ENCODE data around the gene ZNF691.
"Not testable (repeated sequence)": the region's sequence is repeated elsewhere in the genome, so short reads cannot be mapped to it uniquely, and the experiment has no call there.

The ZNF691 gene

DNA sequence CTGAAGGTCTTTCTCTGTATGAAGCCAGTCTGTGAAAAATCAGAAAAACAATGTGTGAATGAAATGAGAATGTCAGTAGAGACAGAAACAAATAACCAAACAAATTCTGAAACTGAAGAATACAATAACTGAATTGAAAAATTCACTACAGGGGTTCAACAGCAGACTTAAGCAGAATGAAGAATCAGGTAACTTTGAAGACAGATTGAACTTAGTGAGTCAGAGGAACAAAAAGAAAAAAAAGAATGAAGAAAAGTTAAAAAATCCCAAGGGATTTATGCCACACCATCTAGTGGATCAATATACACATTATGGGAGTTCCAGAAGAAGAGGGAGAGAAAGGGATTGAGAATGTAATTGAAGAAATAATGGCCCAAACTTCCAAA, 14.6 kb downstream of the ZNF691 start:
- Histone ChIP-seq H3K4me1 (ENCODE audit: control insufficient read depth, insufficient read depth, low read length, poor library complexity, severe bottlenecking) (no peaks in the 10 kb centered on the region), H3K4me3 (ENCODE audit: extremely low read depth, insufficient read depth, low read length, poor library complexity, severe bottlenecking) (no peak overlapping the region), H3K36me3 (ENCODE audit: control insufficient read depth, insufficient read depth, low read length) (no peaks in the 10 kb centered on the region), H3K27ac (ENCODE audit: low read depth, low read length, severe bottlenecking) (no peak overlapping the region), H3K9me3 (ENCODE audit: control insufficient read depth, low read length) (peaks cover 22% of the 10 kb centered on the region)

DNA sequence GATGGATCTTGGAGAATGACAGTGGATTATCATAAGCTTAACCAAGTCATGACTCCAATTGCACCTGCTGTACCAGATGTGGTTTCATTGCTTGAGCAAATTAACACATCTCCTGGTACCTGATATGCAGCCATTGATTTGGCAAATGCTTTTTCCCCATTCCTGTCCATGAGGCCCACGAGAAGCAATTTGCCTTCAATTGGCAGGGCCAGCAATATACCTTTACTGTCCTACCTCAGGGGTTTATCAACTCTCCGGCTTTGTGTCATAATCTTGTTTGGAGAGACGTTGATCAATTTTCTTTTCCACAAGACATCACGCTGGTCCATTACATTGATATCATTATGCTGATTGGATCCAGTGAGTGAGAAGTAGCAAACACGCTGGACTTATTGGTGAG, 20.1 kb downstream of the ZNF691 start:
- H3K4me3 ChIP-seq (ENCODE audit: extremely low read depth, insufficient read depth, low read length, poor library complexity, severe bottlenecking), result no peak overlapping the region
- 74 to 77% methylated on average over 3 of the region's 5 CpGs for WGBS, 2 experiments (ENCODE audit: insufficient coverage in 2 of 2)
- H3K4me1 ChIP-seq (ENCODE audit: control insufficient read depth, insufficient read depth, low read length, poor library complexity, severe bottlenecking), result no peaks in the 10 kb centered on the region
- no peak overlapping the region for H3K27ac ChIP-seq (ENCODE audit: low read depth, low read length, severe bottlenecking)
- no peaks in the 10 kb centered on the region for H3K36me3 ChIP-seq (ENCODE audit: control insufficient read depth, insufficient read depth, low read length)
- H3K9me3 ChIP-seq (ENCODE audit: control insufficient read depth, low read length), result no peaks in the 10 kb centered on the region

DNA sequence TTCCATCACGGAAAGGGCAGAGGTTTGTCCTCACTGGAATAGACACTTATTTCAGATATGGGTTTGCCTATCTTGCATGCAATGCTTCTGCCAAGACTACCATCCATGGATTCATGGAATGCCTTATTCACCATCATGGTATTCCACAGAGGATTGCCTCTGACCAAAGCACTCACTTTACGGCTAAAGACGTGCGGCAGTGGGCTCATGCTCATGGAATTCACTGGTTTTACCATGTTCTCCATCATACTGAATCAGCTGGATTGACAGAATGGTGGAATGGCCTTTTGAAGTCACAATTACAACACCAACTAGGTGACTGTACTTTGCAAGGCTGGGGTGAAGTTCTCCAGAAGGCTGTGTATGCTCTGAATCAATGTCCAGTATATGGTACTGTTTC, 22.1 kb downstream of the ZNF691 start:
- not testable (repeated sequence) for H3K9me3 ChIP-seq (ENCODE audit: control insufficient read depth, low read length); H3K27ac ChIP-seq (ENCODE audit: low read depth, low read length, severe bottlenecking); H3K36me3 ChIP-seq (ENCODE audit: control insufficient read depth, insufficient read depth, low read length); H3K4me3 ChIP-seq (ENCODE audit: extremely low read depth, insufficient read depth, low read length, poor library complexity, severe bottlenecking); H3K4me1 ChIP-seq (ENCODE audit: control insufficient read depth, insufficient read depth, low read length, poor library complexity, severe bottlenecking)
- 79 to 86% methylated on average over 3 of the region's 4 CpGs for WGBS, 2 experiments (ENCODE audit: insufficient coverage in 2 of 2)

DNA sequence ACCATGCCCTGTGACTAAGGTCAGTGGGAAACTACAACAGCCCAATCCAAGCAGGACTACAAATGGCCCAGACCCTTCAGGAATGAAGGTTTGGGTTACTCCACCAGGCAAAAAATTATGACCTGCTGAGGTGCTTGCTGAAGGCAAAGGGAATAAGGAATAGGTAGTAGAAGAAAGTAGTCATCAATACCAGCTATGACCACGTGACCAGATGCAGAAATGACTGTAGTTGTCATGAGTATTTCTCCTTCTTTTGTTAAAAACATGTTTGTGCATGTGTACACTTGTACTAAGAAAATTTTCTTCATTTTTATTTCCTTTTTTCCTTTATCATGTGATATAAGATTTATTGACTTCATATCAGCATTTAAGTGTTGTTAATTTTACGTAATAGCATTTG, 22.8 kb downstream of the ZNF691 start:
- H3K27ac ChIP-seq (ENCODE audit: low read depth, low read length, severe bottlenecking); H3K4me1 ChIP-seq (ENCODE audit: control insufficient read depth, insufficient read depth, low read length, poor library complexity, severe bottlenecking); H3K4me3 ChIP-seq (ENCODE audit: extremely low read depth, insufficient read depth, low read length, poor library complexity, severe bottlenecking); H3K9me3 ChIP-seq (ENCODE audit: control insufficient read depth, low read length); H3K36me3 ChIP-seq (ENCODE audit: control insufficient read depth, insufficient read depth, low read length): not testable (repeated sequence)
- WGBS, 2 experiments (ENCODE audit: insufficient coverage in 2 of 2), result 82% methylated on average over 1 of the region's 2 CpGs; no CpG with 5 or more reads in 1 of the 2 experiments

DNA sequence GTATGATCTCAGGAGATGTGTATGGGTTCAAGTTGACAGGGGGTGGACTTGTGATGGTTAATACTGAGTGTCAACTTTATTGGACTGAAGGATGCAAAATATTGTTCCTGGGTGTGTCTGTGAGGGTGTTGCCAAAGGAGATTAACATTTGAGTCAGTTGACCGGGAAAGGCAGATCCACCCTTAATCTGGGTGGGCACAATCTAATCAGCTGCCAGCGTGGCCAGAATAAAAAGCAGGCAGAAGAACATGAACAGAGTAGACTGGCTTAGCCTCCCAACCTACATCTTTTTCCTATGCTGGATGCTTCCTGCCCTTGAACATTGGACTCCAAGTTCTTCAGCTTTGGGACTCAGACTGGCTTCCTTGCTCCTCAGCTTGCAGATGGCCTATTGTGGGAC, 23.3 kb downstream of the ZNF691 start:
- not testable (repeated sequence) for H3K27ac ChIP-seq (ENCODE audit: low read depth, low read length, severe bottlenecking); H3K9me3 ChIP-seq (ENCODE audit: control insufficient read depth, low read length); H3K4me3 ChIP-seq (ENCODE audit: extremely low read depth, insufficient read depth, low read length, poor library complexity, severe bottlenecking); H3K36me3 ChIP-seq (ENCODE audit: control insufficient read depth, insufficient read depth, low read length); H3K4me1 ChIP-seq (ENCODE audit: control insufficient read depth, insufficient read depth, low read length, poor library complexity, severe bottlenecking)
- 90% methylated on average over 2 of the region's 2 CpGs; no CpG with 5 or more reads in 1 of the 2 experiments for WGBS, 2 experiments (ENCODE audit: insufficient coverage in 2 of 2)

DNA sequence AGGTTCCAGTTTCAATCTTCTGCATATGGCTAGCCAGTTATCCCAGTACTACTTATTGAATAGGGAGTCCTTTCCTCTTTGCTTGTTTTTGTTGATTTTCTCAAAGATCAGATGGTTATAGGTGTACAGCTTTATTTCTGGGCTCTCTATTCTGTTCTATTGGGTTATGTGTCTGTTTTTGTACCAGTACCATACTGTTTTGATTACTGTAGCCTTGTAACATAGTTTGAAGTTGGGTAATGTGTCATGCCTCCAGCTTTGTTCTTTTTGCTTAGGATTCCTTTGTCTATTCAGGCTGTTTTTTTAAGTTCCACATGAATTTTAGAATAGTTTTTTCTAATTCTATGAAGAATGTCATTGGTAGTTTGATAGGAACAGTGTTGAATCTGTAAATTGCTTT, 26.7 kb downstream of the ZNF691 start:
- H3K4me1 ChIP-seq (ENCODE audit: control insufficient read depth, insufficient read depth, low read length, poor library complexity, severe bottlenecking); H3K27ac ChIP-seq (ENCODE audit: low read depth, low read length, severe bottlenecking); H3K4me3 ChIP-seq (ENCODE audit: extremely low read depth, insufficient read depth, low read length, poor library complexity, severe bottlenecking); H3K9me3 ChIP-seq (ENCODE audit: control insufficient read depth, low read length); H3K36me3 ChIP-seq (ENCODE audit: control insufficient read depth, insufficient read depth, low read length): not testable (repeated sequence)

DNA sequence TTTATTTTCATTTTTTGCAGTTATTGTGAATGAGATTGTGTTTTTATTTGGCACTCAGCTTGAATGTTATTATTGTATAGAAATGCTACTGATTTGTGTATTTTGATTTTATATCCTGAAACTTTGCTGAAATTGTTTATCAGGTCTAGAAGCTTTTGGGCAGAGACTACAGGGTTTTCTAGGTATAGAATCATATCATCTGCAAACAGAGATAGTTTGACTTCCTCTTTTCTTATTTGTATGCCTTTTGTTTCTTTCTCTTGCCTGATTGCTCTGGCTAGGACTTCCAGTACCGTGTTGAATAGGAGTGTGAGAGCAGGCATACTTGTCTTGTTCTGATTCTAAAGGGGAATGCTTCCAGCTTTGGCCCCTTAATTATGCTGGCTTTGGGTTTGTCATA, 27.3 kb downstream of the ZNF691 start:
- H3K36me3 ChIP-seq (ENCODE audit: control insufficient read depth, insufficient read depth, low read length), result no peaks in the 10 kb centered on the region
- no peak overlapping the region for H3K27ac ChIP-seq (ENCODE audit: low read depth, low read length, severe bottlenecking)
- no peaks in the 10 kb centered on the region for H3K4me1 ChIP-seq (ENCODE audit: control insufficient read depth, insufficient read depth, low read length, poor library complexity, severe bottlenecking)
- WGBS, 2 experiments (ENCODE audit: insufficient coverage in 2 of 2), result 67 to 100% methylated on average over 1 of the region's 1 CpG
- no peaks in the 10 kb centered on the region for H3K9me3 ChIP-seq (ENCODE audit: control insufficient read depth, low read length)
- no peak overlapping the region for H3K4me3 ChIP-seq (ENCODE audit: extremely low read depth, insufficient read depth, low read length, poor library complexity, severe bottlenecking)

DNA sequence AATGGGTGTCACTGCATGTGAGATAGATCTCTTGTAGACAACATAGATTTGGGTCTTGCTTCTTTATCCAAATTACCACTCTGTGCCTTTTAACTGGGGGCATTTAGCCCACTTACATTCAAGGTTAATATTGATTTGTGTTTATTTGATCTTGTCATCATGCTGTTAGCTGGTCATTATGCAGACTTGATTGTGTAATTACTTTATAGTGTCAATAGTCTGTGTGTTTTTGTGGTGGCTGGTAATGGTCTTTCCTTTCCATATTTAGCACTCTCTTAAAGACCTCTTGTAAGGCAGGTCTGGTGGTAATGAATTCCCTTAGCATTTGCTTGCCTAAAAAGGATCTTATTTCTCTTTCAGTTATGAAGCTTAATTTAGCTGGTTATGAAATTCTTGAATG, 29.6 kb downstream of the ZNF691 start:
- Histone ChIP-seq H3K4me3 (ENCODE audit: extremely low read depth, insufficient read depth, low read length, poor library complexity, severe bottlenecking) (no peak overlapping the region), H3K4me1 (ENCODE audit: control insufficient read depth, insufficient read depth, low read length, poor library complexity, severe bottlenecking) (no peaks in the 10 kb centered on the region), H3K36me3 (ENCODE audit: control insufficient read depth, insufficient read depth, low read length) (no peaks in the 10 kb centered on the region), H3K27ac (ENCODE audit: low read depth, low read length, severe bottlenecking) (no peak overlapping the region), H3K9me3 (ENCODE audit: control insufficient read depth, low read length) (peaks cover 7% of the 10 kb centered on the region)

DNA sequence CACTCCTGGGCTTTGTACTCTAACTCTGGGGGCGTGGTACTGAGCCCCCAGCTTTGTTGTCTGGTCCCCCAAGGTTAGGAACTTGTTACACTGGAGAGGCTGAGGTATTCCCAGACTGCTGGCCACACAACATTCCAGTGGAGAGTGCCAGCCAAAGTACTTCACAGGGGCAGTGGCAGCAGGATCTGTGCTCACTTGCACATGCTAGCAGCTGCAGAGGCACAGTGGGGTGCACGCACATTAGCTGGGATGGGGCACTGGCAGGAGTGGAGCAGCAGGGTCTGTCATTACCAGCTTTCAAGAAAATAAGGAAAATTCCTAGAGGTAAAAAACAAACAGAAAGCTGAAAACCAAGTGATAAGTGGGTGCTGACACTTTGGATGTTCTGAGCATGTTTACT, 31.0 kb downstream of the ZNF691 start:
- H3K4me3 ChIP-seq (ENCODE audit: extremely low read depth, insufficient read depth, low read length, poor library complexity, severe bottlenecking), result no peak overlapping the region
- H3K4me1 ChIP-seq (ENCODE audit: control insufficient read depth, insufficient read depth, low read length, poor library complexity, severe bottlenecking), result no peaks in the 10 kb centered on the region
- WGBS, 2 experiments (ENCODE audit: insufficient coverage in 2 of 2), result 72 to 73% methylated on average over 2 of the region's 2 CpGs
- no peaks in the 10 kb centered on the region for H3K36me3 ChIP-seq (ENCODE audit: control insufficient read depth, insufficient read depth, low read length)
- H3K27ac ChIP-seq (ENCODE audit: low read depth, low read length, severe bottlenecking), result no peak overlapping the region
- H3K9me3 ChIP-seq (ENCODE audit: control insufficient read depth, low read length), result peaks cover 10% of the 10 kb centered on the region

DNA sequence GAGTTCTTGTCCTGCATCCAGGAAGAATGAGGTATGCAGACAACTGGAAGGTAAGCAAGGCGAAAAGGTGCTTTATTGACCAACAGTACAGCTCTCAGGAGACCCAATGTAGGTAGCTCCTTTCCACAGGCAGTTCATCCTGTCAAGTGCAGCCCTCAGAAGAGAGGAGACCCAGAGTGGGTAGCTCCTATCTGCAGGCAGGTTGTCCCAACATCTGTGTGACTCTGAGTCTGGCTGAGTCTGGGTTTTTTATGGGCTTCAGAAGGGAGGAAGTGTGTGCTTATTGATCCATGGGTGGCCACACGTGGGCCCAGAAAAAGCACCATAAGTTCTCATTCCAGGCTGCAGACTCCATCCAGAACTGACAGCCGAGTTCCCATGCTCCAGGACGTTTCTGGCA, 34.0 kb downstream of the ZNF691 start:
- 71 to 84% methylated on average over 3 to 4 of the region's 4 CpGs for WGBS, 2 experiments (ENCODE audit: insufficient coverage in 2 of 2)

DNA sequence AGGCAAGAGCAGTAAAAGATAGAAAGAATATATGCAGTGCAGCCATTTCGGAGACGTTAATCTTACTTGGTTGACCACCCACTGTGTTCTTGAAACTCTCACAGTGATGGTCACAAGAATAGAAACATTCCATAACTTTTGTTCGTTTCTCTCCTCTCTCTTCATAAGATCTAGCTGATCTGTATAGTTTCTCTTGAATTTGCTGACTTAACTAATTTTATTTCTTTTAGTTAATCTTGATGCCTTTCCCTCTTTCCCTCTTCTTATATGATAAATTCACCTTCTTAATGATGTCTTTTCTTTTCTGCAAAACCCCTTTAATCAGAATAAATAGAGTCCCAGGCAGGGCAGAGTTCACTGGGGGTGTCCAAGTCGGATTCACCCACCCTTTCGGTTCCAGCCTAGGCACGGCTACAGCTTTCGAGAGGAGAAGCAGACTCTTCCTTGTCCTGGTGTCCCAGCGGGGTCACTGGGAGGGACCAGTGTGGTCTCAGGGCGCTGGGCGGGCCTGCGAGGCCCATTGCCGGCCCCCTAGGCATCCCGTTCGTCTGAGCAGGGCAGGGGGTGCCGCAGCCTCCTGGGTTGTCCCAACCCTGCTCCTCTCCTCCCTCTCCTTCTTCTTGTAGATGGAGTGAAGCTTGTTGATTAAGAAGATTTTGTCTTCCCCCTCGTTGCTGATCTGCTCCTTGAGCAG, 39.8 kb downstream of the ZNF691 start:
- H3K27ac ChIP-seq (ENCODE audit: low read depth, low read length, severe bottlenecking), result no peak overlapping the region
- H3K4me3 ChIP-seq (ENCODE audit: extremely low read depth, insufficient read depth, low read length, poor library complexity, severe bottlenecking), result no peak overlapping the region
- no peaks in the 10 kb centered on the region for H3K36me3 ChIP-seq (ENCODE audit: control insufficient read depth, insufficient read depth, low read length)
- H3K9me3 ChIP-seq (ENCODE audit: control insufficient read depth, low read length), result peaks cover under 1% of the 10 kb centered on the region
- 84 to 96% methylated on average over 10 to 11 of the region's 16 CpGs for WGBS, 2 experiments (ENCODE audit: insufficient coverage in 2 of 2)
- H3K4me1 ChIP-seq (ENCODE audit: control insufficient read depth, insufficient read depth, low read length, poor library complexity, severe bottlenecking), result no peaks in the 10 kb centered on the region

More for the DNA sequence above, 34.0 kb downstream of the ZNF691 start:
- Histone ChIP-seq H3K4me1 (ENCODE audit: control insufficient read depth, insufficient read depth, low read length, poor library complexity, severe bottlenecking) (no peaks in the 10 kb centered on the region), H3K36me3 (ENCODE audit: control insufficient read depth, insufficient read depth, low read length) (no peaks in the 10 kb centered on the region), H3K4me3 (ENCODE audit: extremely low read depth, insufficient read depth, low read length, poor library complexity, severe bottlenecking) (no peak overlapping the region), H3K27ac (ENCODE audit: low read depth, low read length, severe bottlenecking) (no peak overlapping the region), H3K9me3 (ENCODE audit: control insufficient read depth, low read length) (peaks cover 10% of the 10 kb centered on the region)

Measured in mesodermal cell (in vitro differentiated cells).